RPMI8226 (cell line): ENCODE data around the gene PM20D2.

Experiments used
- DNase-seq: peaks from one replicate; pipeline ENCODE4 v3.0.0-alpha.2; 2015

Gene PM20D2

GRCh38 chr6:89145091-89145955, 532 bp upstream of the PM20D2 start:
- peak; percentile 70 for DNase-seq

GRCh38 chr6:89146718-89147700, 1.2 kb downstream of the PM20D2 start:
- peak; percentile 59 for DNase-seq

- DNase-seq = no peak
These were observed 2.3 kb downstream of the PM20D2 start for GRCh38 chr6:89148016-89148750.

GRCh38 chr6:89154131-89154530, 8.3 kb downstream of the PM20D2 start:
- DNase-seq = no peak

GRCh38 chr6:89160331-89161092, 14.7 kb downstream of the PM20D2 start:
- DNase-seq = no peak

GRCh38 chr6:89161326-89162046, 15.6 kb downstream of the PM20D2 start:
- DNase-seq = no peak

- no peak for DNase-seq
These were observed 16.2 kb downstream of the PM20D2 start for GRCh38 chr6:89162047-89162371.

GRCh38 chr6:89172131-89172530, 26.3 kb downstream of the PM20D2 start:
- no peak for DNase-seq

- no peak for DNase-seq
These were observed 27.8 kb downstream of the PM20D2 start for GRCh38 chr6:89173634-89174033.

- no peak for DNase-seq
These were observed 34.3 kb downstream of the PM20D2 start for GRCh38 chr6:89180112-89180511.

GRCh38 chr6:89180971-89181370, 35.1 kb downstream of the PM20D2 start:
- no peak for DNase-seq

- DNase-seq = no peak
These were observed 37.4 kb downstream of the PM20D2 start for GRCh38 chr6:89183294-89183693.

- no peak for DNase-seq
These were observed 38.5 kb downstream of the PM20D2 start for GRCh38 chr6:89184344-89184743.

- DNase-seq = no peak
These were observed 40.9 kb downstream of the PM20D2 start for GRCh38 chr6:89186762-89187161.

- DNase-seq = no peak
These were observed 41.6 kb downstream of the PM20D2 start for GRCh38 chr6:89187504-89187903.

- DNase-seq = no peak
These were observed 44.9 kb downstream of the PM20D2 start for GRCh38 chr6:89190741-89191140.

GRCh38 chr6:89194559-89194958, 48.7 kb downstream of the PM20D2 start:
- no peak for DNase-seq

- no peak for DNase-seq
These were observed 51.3 kb downstream of the PM20D2 start for GRCh38 chr6:89197141-89197540.

- DNase-seq = no peak
These were observed 52.4 kb downstream of the PM20D2 start for GRCh38 chr6:89198235-89198634.

GRCh38 chr6:89199579-89199978, 53.7 kb downstream of the PM20D2 start:
- no peak for DNase-seq

GRCh38 chr6:89200706-89201215, 54.9 kb downstream of the PM20D2 start:
- DNase-seq = no peak
